GM21717 (cell line): Measurements from ENCODE around the gene CHRNA3.
"Not testable (repeated sequence)": the region's sequence is repeated elsewhere in the genome, so short reads cannot be mapped to it uniquely, and the experiment has no call there.

Source experiments
- ATAC-seq: cut with Tn5 transposase; IDR thresholded peaks from one replicate; pipeline ENCODE4 v1.9.1; 2021; ENCODE audit warnings: mild to moderate bottlenecking, moderate library complexity; ENCODE audit not compliant: unreplicated experiment

Gene CHRNA3

DNA sequence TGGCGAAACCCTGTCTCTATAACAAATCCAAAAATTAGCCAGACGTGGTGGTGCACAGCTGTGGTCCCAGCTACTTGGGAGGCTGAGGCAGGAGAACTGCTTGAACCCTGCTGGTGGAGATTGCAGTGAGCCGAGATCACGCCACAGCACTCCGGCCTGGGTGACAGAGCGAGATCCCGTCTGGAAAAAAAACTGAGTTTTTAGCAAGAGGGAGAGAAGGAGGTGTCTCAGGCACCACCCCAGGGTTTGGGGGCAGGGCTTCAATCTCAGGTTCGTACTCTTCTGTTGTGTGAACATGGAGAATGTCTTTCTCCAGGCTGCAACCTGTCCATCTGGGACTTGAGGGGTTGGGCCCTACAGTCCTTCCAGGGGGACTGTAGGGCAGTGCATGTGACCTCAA is 2.7 kb downstream of the CHRNA3 start:
- no peak for ATAC-seq

DNA sequence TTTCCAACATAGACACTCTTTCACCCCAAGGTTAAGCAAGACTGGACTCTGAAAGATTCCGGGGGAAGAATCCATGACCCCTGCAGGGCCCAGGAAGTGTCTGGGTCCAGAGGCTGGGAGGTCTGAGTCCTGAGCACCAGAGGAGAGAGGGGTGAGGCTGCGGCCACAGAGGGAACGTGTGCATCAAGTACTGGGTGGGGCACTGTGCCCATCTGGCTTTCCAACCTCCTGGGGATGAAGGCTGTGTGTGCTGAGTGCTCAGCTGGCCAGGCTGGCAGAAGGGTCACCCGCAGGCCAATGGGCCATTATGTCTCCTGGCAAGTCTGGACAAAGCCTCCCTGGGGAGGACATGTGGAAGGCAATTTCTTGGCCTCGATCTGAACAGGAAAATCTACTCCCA is 3.3 kb downstream of the CHRNA3 start:
- no peak for ATAC-seq

- ATAC-seq, result no peak
Observed at GRCh38 chr15:78617076-78617475, 3.7 kb downstream of the CHRNA3 start.

DNA sequence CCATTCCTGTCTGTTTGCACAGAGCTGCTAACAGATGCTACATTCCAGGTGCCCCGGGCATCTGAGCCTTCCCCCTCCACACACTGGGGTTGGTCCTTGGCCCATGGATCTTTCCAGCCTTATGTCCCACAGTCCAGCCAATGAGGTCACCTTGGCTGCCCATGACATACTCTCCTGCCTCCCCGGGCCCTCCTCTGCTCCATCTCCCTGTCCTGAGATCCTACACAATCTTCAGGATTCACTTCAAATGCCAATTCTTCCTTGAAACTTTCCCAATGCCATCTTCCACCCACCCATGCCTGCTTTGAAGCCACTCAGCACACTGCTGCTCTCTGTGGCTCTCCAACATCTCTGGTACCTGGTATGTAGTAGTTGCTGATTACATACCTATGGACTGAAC is 4.3 kb downstream of the CHRNA3 start:
- ATAC-seq, result no peak

GRCh38 chr15:78615151-78615589 is 5.6 kb downstream of the CHRNA3 start:
- ATAC-seq, result no peak

DNA sequence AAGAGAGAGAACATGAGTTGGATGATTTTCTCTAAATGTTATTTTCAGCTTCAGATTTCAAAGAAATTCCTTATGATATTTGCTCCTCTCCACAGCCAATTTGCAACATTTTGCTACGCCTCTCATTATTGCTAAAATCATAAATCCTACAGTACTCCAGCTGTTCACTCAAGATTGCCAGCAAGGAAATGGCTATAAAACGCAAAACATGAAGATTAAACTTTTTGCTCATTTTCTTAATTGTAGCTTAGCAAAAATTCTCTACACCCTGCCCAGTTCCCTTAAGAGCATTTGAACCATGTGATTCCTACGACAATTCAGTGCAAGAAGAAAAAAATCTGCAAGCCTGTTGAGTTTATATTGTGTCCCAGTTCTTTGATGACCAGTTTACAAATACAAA is 6.8 kb downstream of the CHRNA3 start:
- ATAC-seq, result no peak

- not testable (repeated sequence) for ATAC-seq
Observed at GRCh38 chr15:78609551-78609950, 11.2 kb downstream of the CHRNA3 start.

GRCh38 chr15:78605680-78606079 is 15.1 kb downstream of the CHRNA3 start:
- ATAC-seq, result no peak

GRCh38 chr15:78605201-78605600 is 15.6 kb downstream of the CHRNA3 start:
- ATAC-seq, result no peak

GRCh38 chr15:78604420-78604819 is 16.4 kb downstream of the CHRNA3 start:
- no peak for ATAC-seq

DNA sequence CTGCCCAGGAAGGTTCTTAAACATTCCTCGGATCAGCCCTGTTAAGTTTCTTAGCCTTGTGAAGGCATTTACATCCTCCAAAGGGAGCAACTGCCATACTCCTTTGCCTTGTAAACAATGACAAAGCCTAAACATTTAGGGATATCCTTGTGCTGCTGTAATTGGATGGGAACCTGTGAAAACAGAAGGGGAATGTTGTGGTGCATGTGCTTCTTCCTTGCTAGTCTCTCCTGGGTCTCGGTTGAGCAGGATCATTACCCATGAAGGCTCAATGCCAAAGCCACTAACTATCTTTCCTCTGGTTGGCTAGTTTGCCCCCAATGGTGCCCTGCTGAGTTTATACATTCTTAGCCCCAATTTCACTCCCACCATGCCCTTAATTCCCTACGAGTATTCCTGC is 17.3 kb downstream of the CHRNA3 start:
- ATAC-seq, result no peak

- ATAC-seq, result no peak
Observed at GRCh38 chr15:78599189-78599588, 21.6 kb downstream of the CHRNA3 start.

DNA sequence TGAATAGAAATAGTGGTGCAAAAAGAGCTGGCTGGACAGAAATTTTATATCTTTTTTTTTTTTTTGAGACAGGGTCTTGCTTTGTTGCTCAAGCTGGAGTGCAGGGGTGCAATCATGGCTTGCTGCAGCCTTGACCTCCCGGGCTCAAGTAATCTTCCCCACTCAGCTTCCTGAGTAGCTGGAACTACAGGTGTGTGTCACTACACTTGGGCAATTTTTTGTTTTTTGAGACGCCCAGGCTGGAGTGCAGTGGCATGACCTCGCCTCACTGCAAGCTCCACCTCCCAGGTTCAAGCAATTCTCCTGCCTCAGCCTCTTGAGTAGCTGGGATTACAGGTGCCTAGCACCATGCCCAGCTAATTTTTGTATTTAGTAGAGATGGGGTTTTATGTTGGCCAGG is 22.4 kb downstream of the CHRNA3 start:
- ATAC-seq, result no peak

- no peak for ATAC-seq
Observed at GRCh38 chr15:78597583-78597982, 23.2 kb downstream of the CHRNA3 start.

GRCh38 chr15:78574944-78575343 is 45.9 kb downstream of the CHRNA3 start:
- ATAC-seq, result no peak

DNA sequence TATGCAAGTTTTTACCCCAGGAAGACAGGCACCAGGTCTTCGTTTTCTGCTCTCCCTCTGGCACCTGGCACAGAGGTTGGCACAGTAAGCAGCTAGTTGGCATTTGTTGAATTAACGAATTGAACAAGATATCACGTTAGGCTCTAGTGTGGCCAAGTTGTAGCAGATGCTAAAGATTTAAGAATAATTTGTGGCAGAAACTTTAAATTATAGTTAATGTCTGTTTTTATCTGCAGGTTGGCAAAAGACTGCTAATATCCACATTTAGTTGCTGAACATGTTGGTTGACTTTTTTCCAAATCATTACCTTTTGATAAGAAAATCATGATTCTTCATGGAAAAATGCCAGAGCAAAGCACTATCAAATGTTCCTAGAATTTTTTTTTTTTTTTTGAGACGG is 47.4 kb downstream of the CHRNA3 start:
- no peak for ATAC-seq

DNA sequence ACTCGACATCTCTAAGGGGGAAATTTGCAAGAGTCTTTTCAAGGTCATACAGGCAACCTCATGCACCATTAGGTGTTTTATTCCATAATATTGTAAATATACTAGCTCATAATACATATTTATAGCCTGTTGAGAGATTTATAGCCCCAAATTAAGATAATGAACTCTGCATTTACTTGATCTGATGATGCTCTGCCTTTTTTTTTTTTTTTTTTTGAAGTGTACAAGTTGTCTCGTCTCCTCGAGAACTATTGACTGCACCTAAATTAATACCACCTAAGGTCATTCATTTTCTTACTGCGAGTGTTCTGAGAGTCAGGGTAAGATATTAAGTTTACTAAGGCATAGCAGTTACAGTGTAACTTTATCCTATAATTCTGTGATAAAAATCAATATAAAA is 49.4 kb downstream of the CHRNA3 start:
- ATAC-seq, result no peak

DNA sequence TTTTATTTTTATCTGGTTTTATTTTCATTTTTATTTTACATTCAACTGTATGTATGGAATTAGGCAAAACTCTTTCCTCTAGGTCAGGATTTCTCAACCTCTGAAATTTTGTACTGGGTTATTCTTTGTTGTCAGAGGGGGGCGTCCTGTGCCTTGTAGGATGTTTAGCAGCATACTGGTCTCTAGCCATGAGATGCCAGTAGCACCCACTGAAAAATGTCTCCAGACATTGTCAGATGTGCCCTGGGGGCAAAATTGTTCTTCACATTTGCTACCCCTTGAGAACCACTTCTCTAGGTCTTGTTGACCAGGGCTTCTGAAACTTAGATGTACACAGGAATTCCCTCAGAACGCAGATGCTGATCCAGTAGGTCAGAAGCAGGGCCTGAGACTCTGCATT is 50.1 kb downstream of the CHRNA3 start:
- no peak for ATAC-seq

DNA sequence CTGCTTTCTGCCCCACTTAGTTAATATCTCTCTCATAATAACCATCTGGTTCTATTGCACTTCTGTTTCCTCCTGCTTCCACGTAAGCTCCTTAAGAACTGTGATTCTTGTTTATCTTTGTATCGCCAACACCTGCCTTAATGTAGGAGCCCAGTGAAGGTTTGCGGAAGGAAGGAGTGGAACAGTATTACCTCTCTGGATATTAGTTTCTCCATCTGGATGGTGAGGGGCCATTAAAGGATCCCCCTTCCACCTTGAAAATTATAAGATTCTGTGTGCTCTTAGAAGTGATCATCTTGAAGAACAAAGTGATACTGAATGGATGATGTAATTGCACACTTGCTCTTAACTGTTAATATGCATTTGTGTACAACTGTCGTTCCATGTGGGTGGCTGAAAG is 53.3 kb downstream of the CHRNA3 start:
- ATAC-seq, result no peak

DNA sequence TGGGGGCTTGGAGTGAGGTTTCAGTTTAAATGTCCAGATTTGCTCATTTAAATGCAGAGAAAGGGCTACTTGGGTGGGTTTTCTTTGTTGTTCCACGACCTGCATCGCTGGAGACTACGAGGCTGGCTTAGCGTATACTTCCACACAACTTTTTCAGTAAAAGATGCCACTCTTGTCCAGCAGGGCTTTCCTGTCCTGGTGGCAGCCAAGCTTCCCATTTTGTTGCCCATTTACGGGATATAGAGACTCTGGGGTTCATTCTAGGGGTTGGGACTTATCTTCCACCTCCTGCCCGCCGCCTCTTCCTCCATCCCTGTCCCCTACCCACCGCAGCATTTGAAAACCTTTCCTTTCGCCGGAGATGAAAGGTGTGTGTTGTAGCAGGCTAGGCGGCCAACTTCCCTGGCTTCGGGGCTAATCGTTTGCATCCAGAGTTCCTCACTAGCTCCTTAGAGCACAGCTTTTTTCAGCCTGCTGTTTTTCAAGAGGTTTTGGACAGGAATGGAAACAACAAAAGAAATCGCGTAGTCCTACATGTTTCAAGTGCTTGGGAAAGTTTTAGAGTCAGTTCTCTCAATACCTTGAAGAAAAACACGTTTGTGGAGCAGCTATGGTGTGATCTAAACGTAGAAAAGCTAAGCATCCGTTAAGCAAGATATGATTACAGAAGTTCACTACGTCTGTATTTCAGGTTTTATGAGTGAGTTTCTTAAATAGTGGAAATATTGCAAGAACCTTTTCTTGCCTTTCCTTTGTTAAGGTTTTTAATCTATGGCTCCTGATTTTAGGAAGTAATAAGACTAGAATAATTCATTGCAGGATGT is 54.6 kb downstream of the CHRNA3 start:
- ATAC-seq, result no peak

DNA sequence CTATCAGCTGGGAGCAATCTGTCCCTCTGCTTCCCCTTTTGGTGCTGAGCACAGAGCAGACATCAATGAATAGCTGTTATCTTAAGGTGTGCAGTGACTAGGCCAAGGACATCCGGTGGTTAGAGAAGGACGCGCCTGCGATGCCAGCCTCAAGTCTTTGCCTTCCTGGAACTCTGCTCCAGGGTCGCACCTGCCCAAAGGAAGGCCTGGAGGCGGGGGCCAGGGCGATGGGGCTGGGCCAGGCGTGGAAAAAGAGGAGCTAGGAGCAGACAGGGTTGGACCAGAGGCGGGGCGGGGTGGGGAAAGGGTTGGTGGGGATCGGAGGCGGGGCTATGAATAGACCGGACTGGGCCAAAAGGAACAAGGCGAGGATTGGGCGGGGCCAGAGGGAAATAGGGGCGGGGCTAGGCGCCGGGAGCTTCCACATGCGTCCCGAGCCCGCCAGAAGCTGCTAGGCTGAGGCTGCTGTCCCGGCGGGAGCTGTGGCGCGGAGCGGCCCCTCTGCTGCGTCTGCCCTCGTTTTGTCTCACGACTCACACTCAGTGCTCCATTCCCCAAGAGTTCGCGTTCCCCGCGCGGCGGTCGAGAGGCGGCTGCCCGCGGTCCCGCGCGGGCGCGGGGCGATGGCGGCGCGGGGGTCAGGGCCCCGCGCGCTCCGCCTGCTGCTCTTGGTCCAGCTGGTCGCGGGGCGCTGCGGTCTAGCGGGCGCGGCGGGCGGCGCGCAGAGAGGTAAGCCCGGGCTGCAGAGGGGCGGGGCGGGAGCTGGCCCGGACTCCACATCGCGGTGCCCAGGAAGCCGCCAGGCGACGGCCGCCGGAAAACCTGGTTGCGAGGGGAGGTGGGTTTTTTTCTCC is 55.5 kb downstream of the CHRNA3 start, which contains the start of gene CHRNA5:
Gene CHRNA5, plus strand, starts transcription at position 424 of the 854 bp plus-strand sequence. Its CDS starts 200 bp downstream, at position 624.
- ATAC-seq, result no peak

DNA sequence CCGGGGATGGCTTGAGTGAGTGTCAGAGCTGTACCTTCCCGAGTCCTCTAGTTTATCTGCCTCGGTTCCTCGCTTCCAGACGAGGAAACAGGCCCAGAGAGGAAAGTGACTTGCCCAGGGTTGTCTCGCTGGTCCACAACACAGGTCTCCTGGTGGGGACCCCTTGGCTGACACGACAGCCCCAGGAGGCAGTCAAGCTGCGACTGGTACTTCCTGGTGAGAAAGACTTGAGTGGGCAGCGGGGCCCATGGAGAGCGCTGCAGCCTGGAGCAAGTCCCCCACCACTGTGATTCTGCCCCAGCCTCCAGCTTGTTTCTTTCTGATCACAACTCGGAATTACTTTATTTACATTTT is 56.1 kb downstream of the CHRNA3 start:
- ATAC-seq, result no peak
